GM19240 (cell line): ENCODE data around the gene HEATR1.
"Not testable (repeated sequence)": the region's sequence is repeated elsewhere in the genome, so short reads cannot be mapped to it uniquely, and the experiment has no call there.

Source experiments
- DNase-seq: peaks from one replicate; pipeline ENCODE4 v3.0.0; 2011; ENCODE audit warnings: low spot score; ENCODE audit not compliant: insufficient read length

Gene HEATR1

GRCh38 chr1:236514703-236515442 is 89.4 kb downstream of the HEATR1 start:
- DNase-seq = no peak

- no peak for DNase-seq
Observed at GRCh38 chr1:236511735-236512418, 92.4 kb downstream of the HEATR1 start.

GRCh38 chr1:236509647-236510401 is 94.5 kb downstream of the HEATR1 start:
- DNase-seq = no peak

- no peak for DNase-seq
Observed at GRCh38 chr1:236509203-236509602, 95.1 kb downstream of the HEATR1 start.

GRCh38 chr1:236508593-236509027 is 95.7 kb downstream of the HEATR1 start:
- DNase-seq = no peak

GRCh38 chr1:236507022-236507700 is 97.2 kb downstream of the HEATR1 start:
- DNase-seq = no peak

- not testable (repeated sequence) for DNase-seq
Observed at GRCh38 chr1:236504338-236504737, 100.0 kb downstream of the HEATR1 start.

- DNase-seq = no peak
Observed at GRCh38 chr1:236502972-236503639, 101.2 kb downstream of the HEATR1 start.

- no peak for DNase-seq
Observed at GRCh38 chr1:236502579-236502971, 101.7 kb downstream of the HEATR1 start.

GRCh38 chr1:236501093-236501492 is 103.2 kb downstream of the HEATR1 start:
- no peak for DNase-seq
